H1 (cell line): ENCODE measurements around the gene PSMC3. TPM values are rescaled to one million over a fixed set of nuclear protein-coding genes. Genes with fewer than 3 reads are reported as not detected.

ENCODE experiments used
- CTCF ChIA-PET: fragments of 300-600 bp; sonication (Branson Sonifier 250); formaldehyde crosslinking; loops from one replicate; lab custom pipeline; 2021; ENCODE audit not compliant: partially characterized antibody; lab: Charles Lee
- POLR2A ChIA-PET: fragments of 300-600 bp; sonication (Branson Sonifier 250); formaldehyde crosslinking; loops from one replicate; lab custom pipeline; 2021; ENCODE audit warnings: inconsistent platforms; ENCODE audit not compliant: partially characterized antibody; lab: Charles Lee
- DNase-seq, 2 experiments: peaks; one replicate each; pipeline versions ENCODE4 v3.0.0 to v3.0.0-alpha.2; 2010 to 2022; ENCODE audit warnings: low spot score in 2 of 2, low read depth in 1 of 2, mixed read lengths in 1 of 2
- FAIRE-seq: peaks from 2 replicates; lab custom pipeline; 2011; peaks lifted over from hg19 to GRCh38; lab: Jason Lieb, UNC
- H2AFZ ChIP-seq: 2 replicates; pipeline ENCODE4 v1.8.1; 2012; ENCODE audit warnings: low read length, inconsistent platforms
- H2AK5ac ChIP-seq: 2 replicates; pipeline ENCODE4 v1.6.1; 2013; ENCODE audit warnings: low read depth, low read length
- H2BK120ac ChIP-seq: replicated peaks from 2 replicates; pipeline ENCODE3; 2013; ENCODE audit warnings: low read depth, low read length, inconsistent platforms
- H2BK12ac ChIP-seq: 2 replicates; pipeline ENCODE4 v1.6.1; 2013; ENCODE audit warnings: low read depth, low read length
- H2BK15ac ChIP-seq: 2 replicates; pipeline ENCODE4 v1.6.1; 2013; ENCODE audit warnings: low read length
- H2BK20ac ChIP-seq: 2 replicates; pipeline ENCODE4 v1.6.1; 2013; ENCODE audit warnings: low read length
- H2BK5ac ChIP-seq: 2 replicates; pipeline ENCODE4 v1.6.1; 2013; ENCODE audit warnings: low read depth, low read length
- H3K14ac ChIP-seq: 2 replicates; pipeline ENCODE4 v1.6.1; 2013; ENCODE audit warnings: inconsistent platforms; ENCODE audit not compliant: insufficient read length
- H3K18ac ChIP-seq: 2 replicates; pipeline ENCODE4 v1.6.1; 2013; ENCODE audit warnings: low read length; ENCODE audit errors: extremely low read depth
- H3K23ac ChIP-seq: 2 replicates; pipeline ENCODE4 v1.6.1; 2013; ENCODE audit warnings: inconsistent platforms; ENCODE audit not compliant: insufficient read length
- H3K23me2 ChIP-seq: 2 replicates; pipeline ENCODE4 v1.6.1; 2013; ENCODE audit warnings: low read depth, low read length
- H3K27ac ChIP-seq: 2 replicates; pipeline ENCODE4 v1.6.1; 2011; ENCODE audit warnings: low read depth, low read length, inconsistent platforms
- H3K27me3 ChIP-seq, 4 experiments: replicated peaks in 1 of 4; 1 replicate in 1 of 4; 2 replicates in 3 of 4; pipeline versions ENCODE4 v1.6.1 to v1.8.1; 2011 to 2013; ENCODE audit warnings: low read length in 3 of 4, mild to moderate bottlenecking in 3 of 4, inconsistent platforms in 2 of 4, mixed read lengths in 2 of 4, moderate library complexity in 1 of 4; ENCODE audit not compliant: control insufficient read depth in 3 of 4, insufficient read depth in 3 of 4; ENCODE audit errors: extremely low read depth in 1 of 4
- H3K36me3 ChIP-seq, 4 experiments: 2 replicates each; pipeline versions ENCODE4 v1.6.1 to v1.8.1; 2011 to 2013; ENCODE audit warnings: mild to moderate bottlenecking in 4 of 4, low read length in 3 of 4, moderate library complexity in 2 of 4, control low read depth in 1 of 4, inconsistent platforms in 1 of 4; ENCODE audit not compliant: insufficient read depth in 4 of 4, control insufficient read depth in 2 of 4
- H3K4ac ChIP-seq: replicated peaks from 2 replicates; pipeline ENCODE3; 2013; ENCODE audit warnings: low read length, low read depth, mixed read lengths, inconsistent platforms; ENCODE audit not compliant: insufficient read length
- H3K4me1 ChIP-seq, 4 experiments: replicated peaks in 1 of 4; 1 replicate in 1 of 4; 2 replicates in 3 of 4; pipeline versions ENCODE4 v1.6.1 to v1.8.1; 2011 to 2013; ENCODE audit warnings: low read length in 3 of 4, inconsistent platforms in 2 of 4, mixed read lengths in 1 of 4; ENCODE audit not compliant: insufficient read depth in 4 of 4, control insufficient read depth in 3 of 4
- H3K4me2 ChIP-seq, 2 experiments: 2 replicates each; pipeline versions ENCODE4 v1.6.1 to v1.8.1; 2011 to 2013; ENCODE audit warnings: low read depth in 2 of 2, low read length in 2 of 2, control low read depth in 1 of 2, inconsistent platforms in 1 of 2, mild to moderate bottlenecking in 1 of 2; ENCODE audit not compliant: insufficient read depth in 1 of 2
- H3K4me3 ChIP-seq, 4 experiments: fragments of 200-600, 300-600 bp in 1 of 4; sonication (generic), shearing (Covaris generic), sonication (Bioruptor Twin) in 1 of 4; 2 replicates each; pipeline versions ENCODE4 v1.5.1 to v1.8.1; 2011 to 2016; ENCODE audit warnings: low read length in 4 of 4, low read depth in 3 of 4, control low read depth in 2 of 4, inconsistent platforms in 2 of 4, mild to moderate bottlenecking in 2 of 4, mixed read lengths in 1 of 4, moderate library complexity in 1 of 4; ENCODE audit not compliant: insufficient read depth in 2 of 4; ENCODE audit errors: extremely low read depth in 1 of 4
- H3K56ac ChIP-seq: replicated peaks from 2 replicates; pipeline ENCODE3; 2013; ENCODE audit warnings: low read depth, mild to moderate bottlenecking, mixed read lengths, low read length, inconsistent platforms; ENCODE audit not compliant: insufficient read length
- H3K79me1 ChIP-seq: 2 replicates; pipeline ENCODE4 v1.6.1; 2013; ENCODE audit warnings: low read depth, low read length, control low read depth
- H3K79me2 ChIP-seq, 2 experiments: 2 replicates each; pipeline versions ENCODE4 v1.6.1 to v1.8.1; 2012 to 2013; ENCODE audit warnings: low read length in 2 of 2, mild to moderate bottlenecking in 2 of 2, inconsistent platforms in 1 of 2; ENCODE audit not compliant: insufficient read depth in 2 of 2, control insufficient read depth in 1 of 2
- H3K9ac ChIP-seq, 4 experiments: replicated peaks in 1 of 4; 1 replicate in 1 of 4; 2 replicates in 3 of 4; pipeline versions ENCODE4 v1.6.1 to v1.8.1; 2011 to 2013; ENCODE audit warnings: low read depth in 3 of 4, low read length in 3 of 4, control low read depth in 2 of 4, mild to moderate bottlenecking in 2 of 4, moderate library complexity in 2 of 4, inconsistent platforms in 1 of 4; ENCODE audit errors: extremely low read depth in 1 of 4
- H3K9me3 ChIP-seq, 2 experiments: 2 replicates each; pipeline versions ENCODE4 v1.6.1 to v1.8.1; 2012 to 2013; ENCODE audit warnings: mild to moderate bottlenecking in 2 of 2, moderate library complexity in 2 of 2, control low read depth in 1 of 2, inconsistent platforms in 1 of 2, low read depth in 1 of 2, low read length in 1 of 2, mixed read lengths in 1 of 2; ENCODE audit not compliant: insufficient read depth in 2 of 2
- H4K20me1 ChIP-seq, 2 experiments: replicated peaks in 1 of 2; 2 replicates each; pipeline versions ENCODE3 to v1.8.1; 2011 to 2013; ENCODE audit warnings: inconsistent platforms in 2 of 2, low read length in 2 of 2, mild to moderate bottlenecking in 1 of 2; ENCODE audit not compliant: insufficient read depth in 2 of 2, control insufficient read depth in 1 of 2
- H4K5ac ChIP-seq: 2 replicates; pipeline ENCODE4 v1.6.1; 2013; ENCODE audit warnings: low read length, low read depth, mixed read lengths, inconsistent platforms; ENCODE audit not compliant: insufficient read length
- H4K8ac ChIP-seq: 2 replicates; pipeline ENCODE4 v1.8.0; 2013; ENCODE audit warnings: mild to moderate bottlenecking, moderate library complexity, low read length, inconsistent platforms; ENCODE audit not compliant: insufficient read depth; ENCODE audit errors: extremely low read depth
- H4K91ac ChIP-seq: replicated peaks from 2 replicates; pipeline ENCODE3; 2013; ENCODE audit warnings: low read length, mixed read lengths, inconsistent platforms; ENCODE audit not compliant: insufficient read length
- E2F6 ChIP-seq: IDR thresholded peaks from 2 replicates; pipeline ENCODE4 v1.6.1; 2012; ENCODE audit warnings: inconsistent platforms
- GTF2F1 ChIP-seq: IDR thresholded peaks from 2 replicates; pipeline ENCODE4 v1.6.1; 2012; ENCODE audit warnings: low read depth, low read length, improper control_type of control experiment, borderline replicate concordance
- PHF8 ChIP-seq: fragments of 200-600 bp; sonication (generic); conservative IDR thresholded peaks from 2 replicates; pipeline ENCODE4 v1.7.1; 2012; ENCODE audit warnings: low read depth, mild to moderate bottlenecking, inconsistent platforms, low read length, moderate library complexity
- RAD21 ChIP-seq, 2 experiments: IDR thresholded peaks in 1 of 2; conservative IDR thresholded peaks in 1 of 2; 2 replicates each; pipeline ENCODE4 v1.6.1; 2011; ENCODE audit warnings: low read depth in 2 of 2, low read length in 2 of 2, improper control_type of control experiment in 1 of 2, inconsistent platforms in 1 of 2, mild to moderate bottlenecking in 1 of 2, moderate library complexity in 1 of 2
- SIN3A ChIP-seq, 2 experiments: IDR thresholded peaks in 1 of 2; conservative IDR thresholded peaks in 1 of 2; 2 replicates each; pipeline ENCODE4 v1.6.1; 2011 to 2012; ENCODE audit warnings: low read length in 2 of 2, improper control_type of control experiment in 1 of 2, low read depth in 1 of 2, mild to moderate bottlenecking in 1 of 2
- SP1 ChIP-seq: IDR thresholded peaks from 2 replicates; pipeline ENCODE4 v1.6.1; 2011; ENCODE audit warnings: low read depth, low read length
- SP2 ChIP-seq: IDR thresholded peaks from 2 replicates; pipeline ENCODE4 v1.6.1; 2012; ENCODE audit warnings: mild to moderate bottlenecking, low read length, inconsistent platforms
- WGBS, 2 experiments: shearing (Covaris generic) in 1 of 2; methylation state at CpG; one replicate each; pipeline versions ENCODE4 v1.1.6 to v1.1.7; 2013 to 2015; ENCODE audit warnings: low lambda C conversion rate in 2 of 2, mixed read lengths in 2 of 2, inconsistent platforms in 1 of 2, low coverage in 1 of 2, missing lambda C conversion rate in 1 of 2; ENCODE audit not compliant: insufficient replicate concordance in 2 of 2, insufficient coverage in 1 of 2, insufficient read length in 1 of 2; ENCODE audit errors: extremely low coverage in 1 of 2, missing lambda C conversion rate in 1 of 2; 5-methylcytosine and 5-hydroxymethylcytosine counted together
- polyA plus RNA-seq, 7 experiments: library from polyadenylated mRNA; depleted of rRNA in 3 of 7; stranded (reverse) in 5 of 7; unstranded in 2 of 7; fragments of >200 nt in 5 of 7; fragments of 200-250 nt in 2 of 7; gene quantifications; 1 replicate in 5 of 7; 2 replicates in 1 of 7; 4 replicates in 1 of 7; pipeline versions ENCODE4 v1.2.1 to v1.2.3, GENCODE V29; 2011 to 2013; ENCODE audit warnings: missing spikeins in 2 of 7, mixed read lengths in 2 of 7
- total RNA-seq: library from RNA; stranded (reverse); fragmentation: NEBNext Ultra II Directional; extraction: Animal tissue kit (Norgen Biotek cat#: 25700); gene quantifications from 2 replicates; pipeline ENCODE4 v1.2.1, GENCODE V29; 2021
- TF ChIP-seq, protein P1 (sequence below), 3 experiments: IDR thresholded peaks; 1 replicate in 2 of 3; 2 replicates in 1 of 3; pipeline versions ENCODE4 v1.5.1 to v1.6.1; 2011; ENCODE audit warnings: low read length in 3 of 3, mild to moderate bottlenecking in 3 of 3, inconsistent platforms in 2 of 3, low read depth in 1 of 3, moderate library complexity in 1 of 3; ENCODE audit not compliant: insufficient read depth in 1 of 3; ENCODE audit errors: control extremely low read depth in 1 of 3

Gene PSMC3
- total and polyA plus RNA-seq, 2 of the 8 experiments (the other 6 are each of a cell fraction or from before 2014, with no cell fraction given) = 105 to 160 TPM

- POLR2A ChIA-PET = interaction anchor here (0.9 to 2.0 kb wide), 3 partner anchors 19 to 24 kb away, joined by 3 to 6 read pairs (median 4); no protein-coding TSS in a partner anchor
- no peak for FAIRE-seq
- CTCF ChIA-PET = interaction anchor here (0.9 to 3.5 kb wide), 10 partner anchors 11 to 134 kb away, joined by 3 to 21 read pairs (median 4); no protein-coding TSS in a partner anchor
- TF ChIP-seq GTF2F1 (no peak), SIN3A (conservative IDR thresholded peaks at IDR 0.05 in 1 of 2, IDR thresholded peaks at IDR 0.05 in 1 of 2; ENCODE audit: low read depth in 1 of 2, low read length in 2 of 2) (no peak), PHF8 (no peak), SP1 (no peak), E2F6 (no peak), RAD21 (IDR thresholded peaks at IDR 0.05 in 1 of 2, conservative IDR thresholded peaks at IDR 0.05 in 1 of 2; ENCODE audit: low read depth in 2 of 2, low read length in 2 of 2) (peak in 1 of 2 experiments; percentile 15; a peak in 1 of 4 replicates), SP2 (no peak)
- TF ChIP-seq, protein P1, sequence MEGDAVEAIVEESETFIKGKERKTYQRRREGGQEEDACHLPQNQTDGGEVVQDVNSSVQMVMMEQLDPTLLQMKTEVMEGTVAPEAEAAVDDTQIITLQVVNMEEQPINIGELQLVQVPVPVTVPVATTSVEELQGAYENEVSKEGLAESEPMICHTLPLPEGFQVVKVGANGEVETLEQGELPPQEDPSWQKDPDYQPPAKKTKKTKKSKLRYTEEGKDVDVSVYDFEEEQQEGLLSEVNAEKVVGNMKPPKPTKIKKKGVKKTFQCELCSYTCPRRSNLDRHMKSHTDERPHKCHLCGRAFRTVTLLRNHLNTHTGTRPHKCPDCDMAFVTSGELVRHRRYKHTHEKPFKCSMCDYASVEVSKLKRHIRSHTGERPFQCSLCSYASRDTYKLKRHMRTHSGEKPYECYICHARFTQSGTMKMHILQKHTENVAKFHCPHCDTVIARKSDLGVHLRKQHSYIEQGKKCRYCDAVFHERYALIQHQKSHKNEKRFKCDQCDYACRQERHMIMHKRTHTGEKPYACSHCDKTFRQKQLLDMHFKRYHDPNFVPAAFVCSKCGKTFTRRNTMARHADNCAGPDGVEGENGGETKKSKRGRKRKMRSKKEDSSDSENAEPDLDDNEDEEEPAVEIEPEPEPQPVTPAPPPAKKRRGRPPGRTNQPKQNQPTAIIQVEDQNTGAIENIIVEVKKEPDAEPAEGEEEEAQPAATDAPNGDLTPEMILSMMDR (IDR thresholded peaks at IDR 0.05; ENCODE audit: control extremely low read depth in 1 of 3, insufficient read depth in 1 of 3, low read depth in 1 of 3, low read length in 3 of 3) = peak; percentile 33 to 60 (median 45)
Measured at GRCh38 chr11:47443028-47443700, 16.9 kb upstream of the PSMC3 start.

More at GRCh38 chr11:47443028-47443700, 16.9 kb upstream of the PSMC3 start:
- no peak for DNase-seq
- H3K79me1 ChIP-seq = no peaks in the 10 kb centered on the region
- no peaks in the 10 kb centered on the region for H3K4me1 ChIP-seq
- H4K8ac ChIP-seq = no peak overlapping the region; the same call in 1 of the 2 replicates
- H3K27ac ChIP-seq = no peak overlapping the region
- H3K9ac ChIP-seq = no peak overlapping the region
- H2BK15ac ChIP-seq = no peak overlapping the region
- H3K14ac ChIP-seq = no peak overlapping the region
- no peak overlapping the region for H2BK5ac ChIP-seq
- H3K4me3 ChIP-seq = no peak overlapping the region
- H3K23ac ChIP-seq = no peak overlapping the region
- H4K91ac ChIP-seq = no peak overlapping the region
- H2BK12ac ChIP-seq = no peak overlapping the region
- H2BK20ac ChIP-seq = no peak overlapping the region
- H3K4me2 ChIP-seq = no peak overlapping the region
- H2AFZ ChIP-seq = no peak overlapping the region
- H4K5ac ChIP-seq = no peak overlapping the region
- H3K79me2 ChIP-seq = no peaks in the 10 kb centered on the region
- no peaks in the 10 kb centered on the region for H3K36me3 ChIP-seq
- WGBS, 2 experiments = 85% methylated on average over 12 of the region's 12 CpGs; no CpG with 5 or more reads in 1 of the 2 experiments
- no peaks in the 10 kb centered on the region for H3K9me3 ChIP-seq
- H3K56ac ChIP-seq = no peak overlapping the region
- H4K20me1 ChIP-seq = no peaks in the 10 kb centered on the region
- H3K27me3 ChIP-seq = no peaks in the 10 kb centered on the region
- no peak overlapping the region for H2BK120ac ChIP-seq
- no peak overlapping the region for H3K18ac ChIP-seq
- H3K4ac ChIP-seq = peak overlapping the region; percentile 95
- no peak overlapping the region for H2AK5ac ChIP-seq
- H3K23me2 ChIP-seq = no peaks in the 10 kb centered on the region
